ENCODE results near the gene ABHD5. TPM values are rescaled to one million over a fixed set of nuclear protein-coding genes. Genes with fewer than 3 reads are reported as not detected.

ABHD5 gene
- total RNA-seq, 1 donor from 2014 or later = 17.5 TPM

GRCh38 chr3:43723121-43723734 is 32.5 kb downstream of the ABHD5 start:
- Mint-ChIP-seq H3K4me3 (ENCODE audit: unreplicated experiment) (no peak overlapping the region), H3K36me3 (ENCODE audit: low read depth, unreplicated experiment) (no peaks in the 10 kb centered on the region), H3K9me3 (ENCODE audit: unreplicated experiment) (no peaks in the 10 kb centered on the region), H3K4me1 (ENCODE audit: unreplicated experiment) (peaks cover 5% of the 10 kb centered on the region), H3K27ac (ENCODE audit: unreplicated experiment) (no peak overlapping the region), H3K27me3 (ENCODE audit: unreplicated experiment) (no peaks in the 10 kb centered on the region)
- TF ChIP-seq CTCF (IDR thresholded peaks at IDR 0.05; ENCODE audit: unreplicated experiment) = no peak
- no peak for DNase-seq (ENCODE audit: low spot score)

GRCh38 chr3:43726521-43726920 is 35.8 kb downstream of the ABHD5 start:
- H3K36me3 Mint-ChIP-seq (ENCODE audit: low read depth, unreplicated experiment) = no peaks in the 10 kb centered on the region
- H3K27ac Mint-ChIP-seq (ENCODE audit: unreplicated experiment) = no peak overlapping the region
- H3K27me3 Mint-ChIP-seq (ENCODE audit: unreplicated experiment) = no peaks in the 10 kb centered on the region
- DNase-seq (ENCODE audit: low spot score) = no peak
- no peaks in the 10 kb centered on the region for H3K4me1 Mint-ChIP-seq (ENCODE audit: unreplicated experiment)
- TF ChIP-seq CTCF (IDR thresholded peaks at IDR 0.05; ENCODE audit: unreplicated experiment) = no peak
- no peaks in the 10 kb centered on the region for H3K9me3 Mint-ChIP-seq (ENCODE audit: unreplicated experiment)
- no peak overlapping the region for H3K4me3 Mint-ChIP-seq (ENCODE audit: unreplicated experiment)

- Mint-ChIP-seq H3K27me3 (ENCODE audit: unreplicated experiment) (no peaks in the 10 kb centered on the region), H3K4me1 (ENCODE audit: unreplicated experiment) (no peaks in the 10 kb centered on the region)
These were observed 37.2 kb downstream of the ABHD5 start for GRCh38 chr3:43727930-43728329.

GRCh38 chr3:43728476-43728875 is 37.7 kb downstream of the ABHD5 start:
- DNase-seq (ENCODE audit: low spot score) = no peak
- H3K27me3 Mint-ChIP-seq (ENCODE audit: unreplicated experiment) = no peaks in the 10 kb centered on the region
- no peaks in the 10 kb centered on the region for H3K36me3 Mint-ChIP-seq (ENCODE audit: low read depth, unreplicated experiment)
- TF ChIP-seq CTCF (IDR thresholded peaks at IDR 0.05; ENCODE audit: unreplicated experiment) = no peak
- H3K27ac Mint-ChIP-seq (ENCODE audit: unreplicated experiment) = no peak overlapping the region
- no peaks in the 10 kb centered on the region for H3K4me1 Mint-ChIP-seq (ENCODE audit: unreplicated experiment)
- no peak overlapping the region for H3K4me3 Mint-ChIP-seq (ENCODE audit: unreplicated experiment)
- no peaks in the 10 kb centered on the region for H3K9me3 Mint-ChIP-seq (ENCODE audit: unreplicated experiment)

More at GRCh38 chr3:43727930-43728329, 37.2 kb downstream of the ABHD5 start:
- Mint-ChIP-seq H3K27ac (ENCODE audit: unreplicated experiment) (no peak overlapping the region), H3K4me3 (ENCODE audit: unreplicated experiment) (no peak overlapping the region), H3K36me3 (ENCODE audit: low read depth, unreplicated experiment) (no peaks in the 10 kb centered on the region), H3K9me3 (ENCODE audit: unreplicated experiment) (no peaks in the 10 kb centered on the region)
- no peak for DNase-seq (ENCODE audit: low spot score)
- TF ChIP-seq CTCF (IDR thresholded peaks at IDR 0.05; ENCODE audit: unreplicated experiment) = no peak

- Mint-ChIP-seq H3K36me3 (ENCODE audit: low read depth, unreplicated experiment) (no peaks in the 10 kb centered on the region), H3K9me3 (ENCODE audit: unreplicated experiment) (no peaks in the 10 kb centered on the region), H3K4me3 (ENCODE audit: unreplicated experiment) (no peak overlapping the region), H3K4me1 (ENCODE audit: unreplicated experiment) (no peaks in the 10 kb centered on the region), H3K27me3 (ENCODE audit: unreplicated experiment) (no peaks in the 10 kb centered on the region), H3K27ac (ENCODE audit: unreplicated experiment) (no peak overlapping the region)
- no peak for TF ChIP-seq CTCF (IDR thresholded peaks at IDR 0.05; ENCODE audit: unreplicated experiment)
- no peak for DNase-seq (ENCODE audit: low spot score)
These were observed 38.2 kb downstream of the ABHD5 start for GRCh38 chr3:43728947-43729346.

Data from endothelial cell (in vitro differentiated cells).